IPS DF 6.9 (cell line): ENCODE results near the gene PARD3.
"Not testable (repeated sequence)": the region's sequence is repeated elsewhere in the genome, so short reads cannot be mapped to it uniquely, and the experiment has no call there.

Experiments used
- DNase-seq: peaks from one replicate; pipeline ENCODE4 v3.0.0-alpha.2; 2013; ENCODE audit warnings: low read depth, low spot score
- H3K27ac ChIP-seq: one replicate; pipeline ENCODE4 v1.5.1; 2013; ENCODE audit warnings: low read length, control low read depth
- H3K27me3 ChIP-seq: 2 replicates; pipeline ENCODE4 v1.6.1; 2013; ENCODE audit warnings: mild to moderate bottlenecking, low read length; ENCODE audit not compliant: control insufficient read depth, insufficient read depth
- H3K36me3 ChIP-seq: 2 replicates; pipeline ENCODE4 v1.6.1; 2013; ENCODE audit warnings: low read length; ENCODE audit not compliant: control insufficient read depth, insufficient read depth
- H3K4me1 ChIP-seq: 2 replicates; pipeline ENCODE4 v1.6.1; 2013; ENCODE audit warnings: low read length; ENCODE audit not compliant: control insufficient read depth, insufficient read depth
- H3K4me3 ChIP-seq: 2 replicates; pipeline ENCODE4 v1.5.1; 2013; ENCODE audit warnings: mild to moderate bottlenecking, low read length
- H3K9me3 ChIP-seq: 2 replicates; pipeline ENCODE4 v1.6.1; 2013; ENCODE audit warnings: low read length, inconsistent platforms; ENCODE audit not compliant: control insufficient read depth, insufficient read depth
- WGBS: extraction: QIAGEN DNeasy Blood & Tissue Kit; methylation state at CpG from one replicate; pipeline ENCODE4 v1.1.7; 2013; ENCODE audit warnings: mixed read lengths, missing lambda C conversion rate; ENCODE audit not compliant: insufficient read length, insufficient coverage; 5-methylcytosine and 5-hydroxymethylcytosine counted together

The PARD3 gene

GRCh38 chr10:34273340-34273739 is 541.8 kb downstream of the PARD3 start:
- H3K4me1 ChIP-seq: no peaks in the 10 kb centered on the region
- H3K4me3 ChIP-seq: no peak overlapping the region
- DNase-seq: no peak
- H3K27ac ChIP-seq: no peak overlapping the region
- no CpG with 5 or more reads among the region's 1 CpG for WGBS
- H3K9me3 ChIP-seq: no peaks in the 10 kb centered on the region
- no peaks in the 10 kb centered on the region for H3K36me3 ChIP-seq
- H3K27me3 ChIP-seq: no peaks in the 10 kb centered on the region

DNA sequence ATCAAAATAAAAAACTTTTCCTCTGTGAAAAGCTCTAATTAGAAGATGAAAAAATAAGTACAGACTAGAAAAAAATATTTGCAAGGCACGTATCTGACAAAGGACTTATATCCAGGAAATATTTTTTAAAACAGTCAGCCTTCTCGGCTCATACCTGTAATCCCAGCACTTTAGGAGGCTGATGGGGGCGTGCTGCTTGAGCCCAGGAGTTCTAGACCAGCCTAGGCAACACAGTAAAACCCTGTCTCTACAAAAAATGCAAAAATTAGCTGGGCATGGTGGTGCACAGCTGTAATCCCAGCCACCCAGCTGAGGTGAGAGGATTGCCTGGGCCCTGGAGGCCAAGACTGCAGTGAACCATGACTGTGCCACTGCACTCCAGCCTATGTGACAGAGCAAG is 542.8 kb downstream of the PARD3 start:
- no peak overlapping the region for H3K4me3 ChIP-seq
- no peaks in the 10 kb centered on the region for H3K9me3 ChIP-seq
- no CpG with 5 or more reads among the region's 3 CpGs for WGBS
- H3K36me3 ChIP-seq: no peaks in the 10 kb centered on the region
- H3K27me3 ChIP-seq: no peaks in the 10 kb centered on the region
- H3K27ac ChIP-seq: no peak overlapping the region
- no peaks in the 10 kb centered on the region for H3K4me1 ChIP-seq
- DNase-seq: no peak

GRCh38 chr10:34268410-34268809 is 546.7 kb downstream of the PARD3 start:
- not testable (repeated sequence) for H3K4me3 ChIP-seq, H3K36me3 ChIP-seq, DNase-seq, H3K9me3 ChIP-seq, H3K27ac ChIP-seq, H3K4me1 ChIP-seq, H3K27me3 ChIP-seq
- no CpG with 5 or more reads among the region's 2 CpGs for WGBS

DNA sequence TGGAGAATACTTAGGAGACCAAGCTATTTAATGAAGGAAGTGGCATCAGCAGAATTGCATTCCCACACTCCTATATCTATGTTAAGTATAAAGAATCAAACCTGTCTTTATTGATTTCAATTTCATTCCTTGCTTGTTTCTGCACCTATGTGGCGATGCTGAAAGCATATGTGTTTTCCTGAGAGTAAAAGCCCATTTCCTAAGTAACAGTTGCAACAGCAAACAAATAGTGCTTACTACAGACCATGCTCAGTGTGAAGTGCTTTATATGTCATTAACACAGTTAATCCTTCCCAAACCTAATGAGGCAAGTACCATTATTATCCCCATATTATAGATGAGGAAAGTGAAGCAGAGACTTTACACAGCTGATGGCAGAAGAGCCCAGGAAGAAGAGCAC is 552.1 kb downstream of the PARD3 start:
- Histone ChIP-seq H3K4me3 (no peak overlapping the region), H3K27ac (no peak overlapping the region), H3K4me1 (no peaks in the 10 kb centered on the region), H3K27me3 (no peaks in the 10 kb centered on the region), H3K36me3 (no peaks in the 10 kb centered on the region), H3K9me3 (no peaks in the 10 kb centered on the region)
- DNase-seq: no peak
- no CpG with 5 or more reads among the region's 1 CpG for WGBS

DNA sequence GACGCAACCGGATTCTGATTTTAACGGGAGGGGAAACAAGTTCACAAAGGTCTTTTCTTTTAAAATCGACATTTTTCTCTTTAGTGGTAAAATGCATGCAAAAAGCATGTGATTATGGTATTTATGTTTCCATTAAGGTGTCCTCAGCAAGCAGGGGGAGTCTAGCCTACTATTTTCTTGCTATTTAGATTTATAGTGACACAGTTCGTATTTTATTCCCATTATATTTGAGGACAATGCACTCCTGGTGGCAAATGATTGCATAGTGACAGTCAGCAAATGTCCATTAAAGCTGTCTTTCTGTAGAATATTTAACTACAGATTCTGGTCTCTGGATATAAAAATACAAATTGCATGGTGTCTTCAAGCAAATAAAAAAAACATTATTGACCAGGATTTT is 554.2 kb downstream of the PARD3 start:
- Histone ChIP-seq H3K9me3 (no peaks in the 10 kb centered on the region), H3K4me3 (no peak overlapping the region), H3K27ac (no peak overlapping the region), H3K27me3 (no peaks in the 10 kb centered on the region), H3K4me1 (no peaks in the 10 kb centered on the region), H3K36me3 (no peaks in the 10 kb centered on the region)
- no CpG with 5 or more reads among the region's 5 CpGs for WGBS
- DNase-seq: no peak

DNA sequence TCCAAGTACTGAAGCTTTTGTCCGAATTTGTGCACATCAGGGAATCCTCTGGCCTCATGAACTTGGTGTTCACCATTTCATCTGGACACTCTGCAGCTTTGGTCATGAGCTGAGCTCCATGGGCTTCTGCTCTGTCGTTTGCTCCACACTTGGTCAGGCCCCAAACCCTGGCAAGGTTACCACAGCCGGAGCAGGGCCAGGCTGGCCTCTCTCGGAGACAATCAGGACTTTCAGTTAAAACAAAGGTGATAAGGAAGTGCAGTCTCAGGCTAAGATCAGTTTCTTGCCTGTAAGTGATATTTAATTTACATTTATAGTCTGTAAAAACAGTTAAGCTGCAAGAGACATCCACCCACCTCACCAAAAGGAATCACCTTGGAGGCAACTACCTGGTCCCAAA is 558.9 kb downstream of the PARD3 start:
- WGBS: no CpG with 5 or more reads among the region's 4 CpGs
- Histone ChIP-seq H3K27ac (no peak overlapping the region), H3K4me1 (peaks cover 3% of the 10 kb centered on the region; the same call in 1 of the 2 replicates)

GRCh38 chr10:34255035-34255434 is 560.1 kb downstream of the PARD3 start:
- no peaks in the 10 kb centered on the region for H3K36me3 ChIP-seq
- H3K27ac ChIP-seq: no peak overlapping the region
- DNase-seq: no peak
- no peaks in the 10 kb centered on the region for H3K27me3 ChIP-seq
- no peaks in the 10 kb centered on the region for H3K9me3 ChIP-seq
- 100% methylated on average over 1 of the region's 3 CpGs for WGBS
- no peak overlapping the region for H3K4me3 ChIP-seq
- peaks cover 3% of the 10 kb centered on the region; the same call in 1 of the 2 replicates for H3K4me1 ChIP-seq

More for the DNA sequence above, 558.9 kb downstream of the PARD3 start:
- DNase-seq: no peak
- Histone ChIP-seq H3K9me3 (no peaks in the 10 kb centered on the region), H3K27me3 (no peaks in the 10 kb centered on the region), H3K4me3 (no peak overlapping the region), H3K36me3 (no peaks in the 10 kb centered on the region)

DNA sequence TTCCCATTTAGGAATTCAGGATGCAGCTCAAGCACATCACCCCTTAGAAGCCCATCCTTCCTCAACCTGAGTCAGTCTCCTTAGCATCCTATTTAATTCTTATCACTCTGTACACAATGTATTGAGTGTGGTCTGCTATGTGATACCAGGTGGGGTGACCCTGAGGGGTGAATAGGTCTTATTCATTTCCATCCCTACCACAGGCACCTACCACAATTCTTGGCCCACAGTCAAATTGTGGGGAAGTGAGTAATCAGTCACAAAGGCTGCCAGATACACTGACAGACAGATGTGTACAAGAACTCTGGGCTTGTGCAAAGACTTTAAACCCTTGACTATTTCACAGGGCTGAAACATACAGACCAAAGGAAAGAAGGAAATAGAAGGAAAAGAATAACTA is 560.5 kb downstream of the PARD3 start:
- H3K36me3 ChIP-seq: no peaks in the 10 kb centered on the region
- H3K4me3 ChIP-seq: no peak overlapping the region
- no peak overlapping the region for H3K27ac ChIP-seq
- H3K9me3 ChIP-seq: no peaks in the 10 kb centered on the region
- no peaks in the 10 kb centered on the region for H3K27me3 ChIP-seq
- DNase-seq: no peak
- peaks cover 3% of the 10 kb centered on the region; the same call in 1 of the 2 replicates for H3K4me1 ChIP-seq

GRCh38 chr10:34252111-34252510 is 563.0 kb downstream of the PARD3 start:
- H3K27me3 ChIP-seq: no peaks in the 10 kb centered on the region
- H3K4me3 ChIP-seq: no peak overlapping the region
- WGBS: no CpG with 5 or more reads among the region's 7 CpGs
- peaks cover 3% of the 10 kb centered on the region; the same call in 1 of the 2 replicates for H3K4me1 ChIP-seq
- H3K9me3 ChIP-seq: no peaks in the 10 kb centered on the region
- no peak overlapping the region for H3K27ac ChIP-seq
- peak; percentile 9 for DNase-seq
- H3K36me3 ChIP-seq: no peaks in the 10 kb centered on the region

DNA sequence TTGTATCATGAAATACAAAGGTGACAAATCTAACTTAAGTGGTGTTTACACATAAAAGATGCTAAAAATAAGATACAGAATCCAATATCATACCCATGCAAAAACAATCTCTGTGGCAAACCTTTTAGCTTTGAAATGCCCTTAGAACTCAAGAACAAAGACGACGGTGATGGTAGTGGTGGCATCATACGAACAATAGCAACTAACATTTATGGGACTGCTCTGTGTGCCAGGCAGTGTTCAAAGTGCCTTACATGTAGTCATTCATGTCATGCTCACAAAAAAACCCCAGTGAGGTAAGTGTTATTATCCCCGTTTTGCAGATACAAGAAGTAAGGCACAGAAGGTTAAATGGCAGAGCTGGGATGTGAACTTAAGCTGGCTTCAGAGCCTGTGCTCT is 563.9 kb downstream of the PARD3 start:
- H3K36me3 ChIP-seq: no peaks in the 10 kb centered on the region
- no peak overlapping the region for H3K4me3 ChIP-seq
- H3K9me3 ChIP-seq: no peaks in the 10 kb centered on the region
- DNase-seq: no peak
- no peak overlapping the region for H3K27ac ChIP-seq
- H3K27me3 ChIP-seq: no peaks in the 10 kb centered on the region
- peaks cover 3% of the 10 kb centered on the region; the same call in 1 of the 2 replicates for H3K4me1 ChIP-seq
- no CpG with 5 or more reads among the region's 4 CpGs for WGBS

DNA sequence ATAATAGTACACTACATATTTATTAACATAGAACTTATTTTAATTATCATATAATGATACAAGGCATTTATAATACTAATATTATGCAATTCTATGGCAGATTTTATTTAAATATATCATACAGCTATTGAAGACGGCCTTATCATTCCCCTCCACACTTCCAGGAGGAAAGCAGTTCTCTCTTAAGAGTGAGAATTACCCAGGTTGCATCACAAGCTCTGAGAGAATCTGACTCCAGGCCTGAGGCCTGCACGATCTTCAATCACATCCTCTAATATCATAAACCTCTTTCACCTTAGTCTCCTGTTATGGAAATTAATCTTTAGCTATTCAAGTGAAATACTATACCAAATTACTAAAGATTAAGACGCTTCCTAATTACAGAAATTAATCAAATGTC is 564.4 kb downstream of the PARD3 start:
- no CpG with 5 or more reads among the region's 3 CpGs for WGBS
- no peak for DNase-seq
- no peaks in the 10 kb centered on the region for H3K36me3 ChIP-seq
- H3K9me3 ChIP-seq: no peaks in the 10 kb centered on the region
- peaks cover 3% of the 10 kb centered on the region; the same call in 1 of the 2 replicates for H3K4me1 ChIP-seq
- H3K27ac ChIP-seq: no peak overlapping the region
- H3K4me3 ChIP-seq: no peak overlapping the region
- H3K27me3 ChIP-seq: no peaks in the 10 kb centered on the region
